GM12891 (cell line): ENCODE results near the gene ANO2.

Experiments used
- PAX5 ChIP-seq: IDR thresholded peaks from 2 replicates; pipeline ENCODE4 v1.6.1; 2011; ENCODE audit warnings: low read length, moderate library complexity, mild to moderate bottlenecking; ENCODE audit not compliant: insufficient read depth, severe bottlenecking
- POLR2A ChIP-seq: IDR thresholded peaks from 2 replicates; pipeline ENCODE4 v1.6.1; 2011; ENCODE audit warnings: low read depth, low read length, control low read depth
- POLR2AphosphoS5 ChIP-seq: IDR thresholded peaks from 2 replicates; pipeline ENCODE4 v1.6.1; 2011; ENCODE audit warnings: low read depth, low read length, control low read depth
- POU2F2 ChIP-seq: IDR thresholded peaks from 2 replicates; pipeline ENCODE4 v1.6.1; 2011; ENCODE audit warnings: low read depth, mild to moderate bottlenecking, control low read depth, low read length, moderate library complexity
- SPI1 ChIP-seq: IDR thresholded peaks from 2 replicates; pipeline ENCODE4 v1.6.1; 2011; ENCODE audit warnings: low read depth, low read length, control low read depth
- TAF1 ChIP-seq: IDR thresholded peaks from 2 replicates; pipeline ENCODE4 v1.6.1; 2011; ENCODE audit warnings: low read depth, low read length, control low read depth

- TF ChIP-seq POLR2A: no peak
- TF ChIP-seq POLR2AphosphoS5: no peak
- no peak for TF ChIP-seq SPI1
- TF ChIP-seq TAF1: no peak
- no peak for TF ChIP-seq POU2F2
- no peak for TF ChIP-seq PAX5
These were observed 431.7 kb downstream of the ANO2 start for GRCh38 chr12:5513406-5513805.
